Epithelial cell of proximal tubule (primary cell): Measurements from ENCODE around the gene EPAS1. TPM values are rescaled to one million over a fixed set of nuclear protein-coding genes. Genes with fewer than 3 reads are reported as not detected.

Experiments
- DNase-seq: peaks from one replicate; pipeline ENCODE4 v3.0.0-alpha.2; 2011; ENCODE audit warnings: low read depth
- H3K4me3 ChIP-seq: 2 replicates; pipeline ENCODE4 v1.5.1; 2011; ENCODE audit warnings: low read depth, mild to moderate bottlenecking, low read length
- total RNA-seq: library from RNA; depleted of rRNA; stranded (reverse); fragments of >200 nt; gene quantifications from 2 replicates; pipeline ENCODE4 v1.2.3, GENCODE V29; 2015
- TF ChIP-seq, protein P1 (sequence below): conservative IDR thresholded peaks from 2 replicates; pipeline ENCODE4 v1.5.1; 2012; ENCODE audit warnings: low read depth, mild to moderate bottlenecking, low read length

Gene EPAS1
- total RNA-seq, 1 donor from 2014 or later, result 33.8 TPM

DNA sequence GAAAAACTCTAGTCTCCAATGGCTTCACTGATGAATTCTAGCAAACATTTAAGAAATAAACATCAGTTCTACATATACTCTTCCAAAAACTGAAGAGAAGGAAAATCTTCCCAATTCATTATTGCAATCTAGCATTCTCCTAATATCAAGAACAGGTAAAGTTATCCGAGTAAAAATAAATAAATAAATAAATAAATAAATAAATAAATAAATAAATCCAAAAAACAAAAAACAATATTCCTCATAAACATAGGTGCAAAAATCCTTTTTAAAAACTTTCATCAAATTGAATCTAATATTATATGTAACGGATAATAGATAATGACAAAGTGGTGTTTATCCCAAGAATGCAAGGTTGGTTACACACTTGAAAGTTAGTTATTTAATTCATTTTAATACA is 123.7 kb downstream of the EPAS1 start:
- TF ChIP-seq, protein P1, sequence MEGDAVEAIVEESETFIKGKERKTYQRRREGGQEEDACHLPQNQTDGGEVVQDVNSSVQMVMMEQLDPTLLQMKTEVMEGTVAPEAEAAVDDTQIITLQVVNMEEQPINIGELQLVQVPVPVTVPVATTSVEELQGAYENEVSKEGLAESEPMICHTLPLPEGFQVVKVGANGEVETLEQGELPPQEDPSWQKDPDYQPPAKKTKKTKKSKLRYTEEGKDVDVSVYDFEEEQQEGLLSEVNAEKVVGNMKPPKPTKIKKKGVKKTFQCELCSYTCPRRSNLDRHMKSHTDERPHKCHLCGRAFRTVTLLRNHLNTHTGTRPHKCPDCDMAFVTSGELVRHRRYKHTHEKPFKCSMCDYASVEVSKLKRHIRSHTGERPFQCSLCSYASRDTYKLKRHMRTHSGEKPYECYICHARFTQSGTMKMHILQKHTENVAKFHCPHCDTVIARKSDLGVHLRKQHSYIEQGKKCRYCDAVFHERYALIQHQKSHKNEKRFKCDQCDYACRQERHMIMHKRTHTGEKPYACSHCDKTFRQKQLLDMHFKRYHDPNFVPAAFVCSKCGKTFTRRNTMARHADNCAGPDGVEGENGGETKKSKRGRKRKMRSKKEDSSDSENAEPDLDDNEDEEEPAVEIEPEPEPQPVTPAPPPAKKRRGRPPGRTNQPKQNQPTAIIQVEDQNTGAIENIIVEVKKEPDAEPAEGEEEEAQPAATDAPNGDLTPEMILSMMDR, result no peak

DNA sequence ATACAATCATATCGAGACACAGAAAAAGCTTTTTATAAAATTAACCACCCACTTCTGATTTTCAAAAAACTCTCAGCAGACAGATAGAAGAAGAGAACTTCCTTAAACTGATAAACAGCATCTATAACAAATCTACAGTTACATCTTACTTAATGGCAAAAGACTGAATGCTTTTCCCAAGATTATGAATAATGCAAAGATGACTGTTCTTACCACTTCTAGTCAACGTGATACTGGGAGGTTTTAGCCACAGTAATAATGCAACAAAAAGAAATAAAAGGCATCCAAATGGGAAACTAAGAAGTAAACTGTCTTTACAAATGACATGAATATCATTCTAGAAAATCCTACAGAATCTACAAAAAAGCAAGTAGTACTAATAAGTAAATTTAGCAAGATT is 124.2 kb downstream of the EPAS1 start:
- DNase-seq, result no peak
- TF ChIP-seq, protein P1, result no peak
- no peak overlapping the region for H3K4me3 ChIP-seq

More for the DNA sequence above, 123.7 kb downstream of the EPAS1 start:
- no peak for DNase-seq
- H3K4me3 ChIP-seq, result no peak overlapping the region

GRCh38 chr2:46422717-46423394 is 125.6 kb downstream of the EPAS1 start:
- DNase-seq, result no peak
- TF ChIP-seq, protein P1, result no peak

DNA sequence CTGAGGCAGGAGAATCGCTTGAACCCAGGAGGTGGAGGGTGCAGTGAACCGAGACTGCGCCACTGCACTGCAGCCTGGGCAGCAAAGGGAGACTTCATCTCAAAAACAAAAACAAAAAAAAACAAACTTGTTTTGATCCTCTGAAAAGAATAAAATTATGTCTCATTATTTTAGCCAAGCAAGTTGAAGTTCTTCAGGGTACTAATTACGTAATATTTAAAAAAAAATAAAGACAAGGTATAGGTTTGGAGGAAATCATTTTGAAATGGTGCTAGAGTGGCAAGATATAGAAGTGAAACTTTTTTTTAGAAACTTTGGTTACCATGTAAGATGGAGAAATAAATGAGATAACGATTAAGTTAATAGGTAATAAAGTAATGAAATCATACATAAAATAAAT is 127.7 kb downstream of the EPAS1 start:
- H3K4me3 ChIP-seq, result no peak overlapping the region
- TF ChIP-seq, protein P1, result no peak
- DNase-seq, result no peak

More at GRCh38 chr2:46422717-46423394, 125.6 kb downstream of the EPAS1 start:
- no peak overlapping the region for H3K4me3 ChIP-seq

GRCh38 chr2:46428911-46429436 is 131.8 kb downstream of the EPAS1 start:
- TF ChIP-seq, protein P1, result no peak
- H3K4me3 ChIP-seq, result no peak overlapping the region
- no peak for DNase-seq

GRCh38 chr2:46430413-46430812 is 133.2 kb downstream of the EPAS1 start:
- no peak overlapping the region for H3K4me3 ChIP-seq
- no peak for DNase-seq
- TF ChIP-seq, protein P1, result no peak

- TF ChIP-seq, protein P1, result no peak
- H3K4me3 ChIP-seq, result no peak overlapping the region
- DNase-seq, result no peak
These were observed 133.8 kb downstream of the EPAS1 start for GRCh38 chr2:46430992-46431391.
